BLaER1 treated with 17β-estradiol and CSF1 and Interleukin-3, amounts not matched to agents 10 nM and 100 nM (cell line): Measurements from ENCODE around the gene SLC25A45.

Experiments
- H3K27ac ChIP-seq, 11 experiments: shearing (Covaris generic); formaldehyde crosslinking; 2 replicates each; pipeline ENCODE4 v1.8.1; 2022
- H3K27me3 ChIP-seq, 11 experiments: shearing (Covaris generic); formaldehyde crosslinking; 2 replicates each; pipeline ENCODE4 v1.8.1; 2022
- H3K36me3 ChIP-seq, 11 experiments: shearing (Covaris generic); formaldehyde crosslinking; 2 replicates each; pipeline ENCODE4 v1.8.1; 2022
- H3K4me1 ChIP-seq, 10 experiments: shearing (Covaris generic); formaldehyde crosslinking; 2 replicates each; pipeline ENCODE4 v1.8.1; 2022
- H3K4me2 ChIP-seq, 11 experiments: shearing (Covaris generic); formaldehyde crosslinking; 2 replicates each; pipeline ENCODE4 v1.8.1; 2022
- H3K4me3 ChIP-seq, 10 experiments: shearing (Covaris generic); formaldehyde crosslinking; 2 replicates each; pipeline ENCODE4 v1.8.1; 2022
- H3K9ac ChIP-seq, 11 experiments: shearing (Covaris generic); formaldehyde crosslinking; 2 replicates each; pipeline ENCODE4 v1.8.1; 2022
- H3K9me3 ChIP-seq, 11 experiments: shearing (Covaris generic); formaldehyde crosslinking; replicated peaks in 1 of 11; 2 replicates each; pipeline ENCODE4 v1.8.1; 2022
- H4K20me1 ChIP-seq, 11 experiments: shearing (Covaris generic); formaldehyde crosslinking; 2 replicates each; pipeline ENCODE4 v1.8.1; 2022
- Cebpa-rat ChIP-seq, 11 experiments: shearing (Covaris generic); IDR thresholded peaks; 2 replicates each; pipeline ENCODE4 v1.8.1; 2022

SLC25A45 gene

DNA sequence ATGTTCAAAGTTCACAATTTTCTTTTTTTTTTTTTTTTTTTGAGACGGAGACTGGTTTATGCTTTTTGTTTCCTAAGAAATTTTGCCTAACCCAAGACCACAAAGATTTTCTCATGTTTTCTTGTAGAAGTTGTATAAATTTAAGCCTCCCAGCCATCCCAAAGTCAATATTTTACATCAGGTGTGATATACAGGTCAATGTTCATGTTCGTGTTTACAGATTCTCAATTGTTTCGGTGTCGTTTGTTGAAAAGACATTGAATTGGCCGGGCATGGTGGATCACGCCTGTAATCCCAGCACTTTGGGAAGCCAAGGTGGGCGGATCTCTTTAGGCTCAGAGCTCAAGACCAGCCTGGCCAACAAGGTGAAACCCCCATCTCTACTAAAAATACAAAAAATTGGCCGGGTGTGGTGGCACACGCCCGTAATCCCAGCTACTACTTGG, 19.4 kb upstream of the SLC25A45 start:
- TF ChIP-seq Cebpa-rat (IDR thresholded peaks at IDR 0.05), result no peak
- Histone ChIP-seq H3K4me2 (peak overlapping the region in 9 of 11 experiments; percentile 30 to 99 (median 95); a peak in 17 of 22 replicates), H3K4me1 (peaks cover 48 to 70% (median 61%) of the 10 kb centered on the region in 10 experiments), H3K9ac (peak overlapping the region in 5 of 11 experiments; percentile 5 to 49 (median 36); a peak in 2 of 22 replicates), H3K4me3 (no peak overlapping the region), H3K9me3 (no peaks in the 10 kb centered on the region), H4K20me1 (peaks cover 0 to 73% (median 6%) of the 10 kb centered on the region in 11 experiments; a peak in 12 of 22 replicates), H3K27me3 (no peaks in the 10 kb centered on the region), H3K36me3 (peaks cover 63 to 82% (median 74%) of the 10 kb centered on the region in 11 experiments), H3K27ac (peak overlapping the region in 8 of 11 experiments; percentile 44 to 90 (median 81); a peak in 16 of 22 replicates)

DNA sequence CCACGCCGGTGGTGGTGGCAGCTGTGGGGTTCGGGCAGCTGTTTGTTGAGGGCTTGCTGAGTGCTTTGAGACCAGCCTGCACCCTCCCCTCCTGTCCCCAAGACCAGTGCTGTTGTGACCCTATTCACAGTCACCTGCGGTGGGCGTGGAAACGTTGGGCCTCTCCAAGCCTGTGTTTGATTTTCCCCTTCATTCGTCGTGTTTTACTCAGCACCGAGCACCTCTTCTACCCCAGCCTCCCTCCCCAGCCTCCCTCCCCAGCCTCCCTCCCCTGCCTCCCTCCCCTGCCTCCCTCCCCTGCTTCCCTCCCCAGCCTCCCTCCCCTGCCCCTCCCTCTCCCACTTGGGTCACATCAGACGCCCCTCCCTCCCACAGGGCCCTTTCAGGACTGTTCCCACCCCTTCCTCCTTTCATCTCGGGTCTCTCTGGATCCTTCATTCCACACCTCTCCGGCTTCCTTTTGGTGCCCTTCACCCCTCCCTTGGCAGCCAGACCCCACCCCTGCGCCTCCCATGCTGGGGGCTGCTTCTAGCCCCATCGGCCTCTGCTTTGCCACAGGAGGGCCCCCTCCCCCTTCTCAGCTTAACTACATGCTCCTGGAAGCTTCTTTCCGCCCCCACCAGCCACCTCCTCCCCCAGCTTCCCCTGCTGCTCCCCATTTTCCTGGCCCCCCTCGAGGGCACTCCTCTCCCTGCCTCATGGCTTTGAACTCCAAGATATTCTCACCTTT, 18.8 kb upstream of the SLC25A45 start:
- Histone ChIP-seq H3K27me3 (no peaks in the 10 kb centered on the region), H4K20me1 (peaks cover 0 to 79% (median 12%) of the 10 kb centered on the region in 11 experiments; a peak in 13 of 22 replicates), H3K4me2 (peak overlapping the region; percentile 10 to 99 (median 92); a peak in 19 of 22 replicates), H3K36me3 (peaks cover 61 to 82% (median 74%) of the 10 kb centered on the region in 11 experiments), H3K4me3 (no peak overlapping the region), H3K9ac (peak overlapping the region in 9 of 11 experiments; percentile 33 to 63 (median 39); a peak in 8 of 22 replicates), H3K4me1 (peaks cover 48 to 70% (median 61%) of the 10 kb centered on the region in 10 experiments), H3K27ac (peak overlapping the region in 8 of 11 experiments; percentile 25 to 90 (median 64); a peak in 17 of 22 replicates), H3K9me3 (no peaks in the 10 kb centered on the region)
- TF ChIP-seq Cebpa-rat (IDR thresholded peaks at IDR 0.05), result no peak

DNA sequence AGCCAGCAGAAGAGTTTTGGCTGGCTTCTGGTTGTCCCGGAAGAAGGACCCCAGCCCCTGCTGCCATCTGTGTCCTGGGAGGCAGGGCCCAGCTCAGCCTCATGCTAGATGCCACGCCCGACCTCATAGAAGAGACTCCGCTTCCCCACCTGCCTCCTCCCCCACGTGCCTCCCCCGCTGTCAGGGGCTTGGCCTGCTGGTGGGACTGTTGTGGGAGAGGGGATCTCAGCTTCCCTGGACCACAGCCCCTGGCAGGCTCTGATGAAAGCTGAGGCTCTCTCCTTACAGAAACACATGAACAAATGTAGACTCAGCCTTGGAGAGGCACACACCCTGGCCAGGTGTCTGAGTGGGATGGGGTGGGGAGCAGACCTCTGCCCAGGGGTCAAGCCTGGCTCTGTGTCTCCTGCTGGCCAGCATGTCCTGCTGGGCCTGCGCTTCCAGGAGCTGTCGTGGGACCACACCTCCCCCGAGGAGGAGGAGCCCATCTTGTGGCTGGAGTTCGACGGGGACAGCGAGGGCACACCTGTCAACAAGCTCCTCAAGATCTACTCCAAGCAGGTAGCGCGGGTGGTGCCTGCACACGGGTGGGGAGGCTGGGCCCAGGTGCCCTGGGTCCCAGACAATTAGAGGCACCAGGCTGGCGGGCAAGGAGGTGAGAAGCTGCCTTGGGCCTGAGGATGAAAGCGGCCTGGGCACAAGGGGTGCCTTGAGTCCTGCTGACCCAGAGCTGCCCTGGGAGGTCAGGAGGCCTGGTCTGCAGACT, 18.0 kb upstream of the SLC25A45 start:
- peak overlapping the region in 10 of 11 experiments; percentile 33 to 63 (median 42); a peak in 17 of 22 replicates for H3K9ac ChIP-seq

GRCh38 chr11:65399845-65400244, 17.4 kb upstream of the SLC25A45 start:
- H4K20me1 ChIP-seq, result peaks cover 0 to 83% (median 15%) of the 10 kb centered on the region in 11 experiments; a peak in 13 of 22 replicates
- H3K36me3 ChIP-seq, result peaks cover 61 to 82% (median 74%) of the 10 kb centered on the region in 11 experiments
- H3K27me3 ChIP-seq, result no peaks in the 10 kb centered on the region
- H3K9ac ChIP-seq, result peak overlapping the region in 9 of 11 experiments; percentile 33 to 63 (median 39); a peak in 13 of 22 replicates
- H3K9me3 ChIP-seq, result no peaks in the 10 kb centered on the region
- no peak for TF ChIP-seq Cebpa-rat (IDR thresholded peaks at IDR 0.05)
- H3K4me2 ChIP-seq, result peak overlapping the region in 6 of 11 experiments; percentile 10 to 53 (median 28); a peak in 2 of 22 replicates
- H3K4me1 ChIP-seq, result peaks cover 41 to 67% (median 59%) of the 10 kb centered on the region in 10 experiments
- no peak overlapping the region for H3K4me3 ChIP-seq
- H3K27ac ChIP-seq, result peak overlapping the region in 8 of 11 experiments; percentile 5 to 54 (median 27); a peak in 11 of 22 replicates

More for the DNA sequence above, 18.0 kb upstream of the SLC25A45 start:
- Histone ChIP-seq H3K9me3 (no peaks in the 10 kb centered on the region), H3K27ac (peak overlapping the region in 10 of 11 experiments; percentile 5 to 54 (median 22); a peak in 15 of 22 replicates), H4K20me1 (peaks cover 0 to 84% (median 15%) of the 10 kb centered on the region in 11 experiments; a peak in 13 of 22 replicates), H3K4me3 (no peak overlapping the region), H3K27me3 (no peaks in the 10 kb centered on the region), H3K4me1 (peaks cover 48 to 70% (median 64%) of the 10 kb centered on the region in 10 experiments), H3K36me3 (peaks cover 61 to 82% (median 74%) of the 10 kb centered on the region in 11 experiments), H3K4me2 (peak overlapping the region in 10 of 11 experiments; percentile 10 to 53 (median 33); a peak in 10 of 22 replicates)
- TF ChIP-seq Cebpa-rat (IDR thresholded peaks at IDR 0.05), result no peak

GRCh38 chr11:65399249-65399648, 16.8 kb upstream of the SLC25A45 start:
- Histone ChIP-seq H3K4me1 (peaks cover 35 to 61% (median 53%) of the 10 kb centered on the region in 10 experiments), H4K20me1 (peaks cover 0 to 83% (median 17%) of the 10 kb centered on the region in 11 experiments; a peak in 15 of 22 replicates), H3K36me3 (peaks cover 64 to 84% (median 76%) of the 10 kb centered on the region in 11 experiments), H3K4me2 (no peak overlapping the region), H3K9me3 (no peaks in the 10 kb centered on the region), H3K9ac (peak overlapping the region in 6 of 11 experiments; percentile 11 to 62 (median 42); a peak in 3 of 22 replicates), H3K27ac (peak overlapping the region in 5 of 11 experiments; percentile 8 to 54 (median 47); a peak in 5 of 22 replicates), H3K4me3 (no peak overlapping the region), H3K27me3 (no peaks in the 10 kb centered on the region)
- TF ChIP-seq Cebpa-rat (IDR thresholded peaks at IDR 0.05), result no peak

DNA sequence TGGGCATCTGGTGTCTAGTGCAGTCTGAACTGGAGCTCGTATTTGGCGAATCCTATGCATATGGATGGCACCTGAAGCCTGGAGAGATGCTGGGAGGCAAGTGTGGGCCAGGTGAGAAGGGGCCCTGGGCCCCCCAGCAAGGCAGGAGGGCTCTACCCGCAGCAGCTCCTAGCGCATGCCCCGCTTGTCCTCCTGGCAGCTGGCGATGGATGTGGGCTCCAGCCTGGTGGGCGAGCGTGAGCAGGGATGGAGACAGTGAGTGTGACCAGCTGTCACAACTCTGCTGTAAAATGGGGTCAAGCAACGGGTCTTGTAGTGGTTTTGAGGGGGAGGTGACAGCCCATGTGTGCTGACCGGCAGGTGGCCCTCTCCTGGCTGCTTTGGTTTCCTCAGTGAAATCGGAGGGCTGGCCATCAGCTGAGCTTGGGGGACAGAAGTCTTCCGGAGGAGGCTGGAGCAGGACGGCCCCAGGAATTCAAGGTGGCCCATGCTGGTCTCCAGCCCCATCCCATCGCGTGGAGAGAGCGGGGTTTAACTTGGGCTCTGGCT, 16.0 kb upstream of the SLC25A45 start:
- Histone ChIP-seq H3K36me3 (peaks cover 72 to 92% (median 84%) of the 10 kb centered on the region in 11 experiments), H3K4me3 (no peak overlapping the region), H3K9ac (no peak overlapping the region), H4K20me1 (peaks cover 0 to 83% (median 22%) of the 10 kb centered on the region in 11 experiments; a peak in 17 of 22 replicates), H3K4me2 (no peak overlapping the region), H3K4me1 (peaks cover 27 to 53% (median 45%) of the 10 kb centered on the region in 10 experiments), H3K27ac (no peak overlapping the region), H3K27me3 (no peaks in the 10 kb centered on the region), H3K9me3 (no peaks in the 10 kb centered on the region)
- TF ChIP-seq Cebpa-rat (IDR thresholded peaks at IDR 0.05), result no peak

DNA sequence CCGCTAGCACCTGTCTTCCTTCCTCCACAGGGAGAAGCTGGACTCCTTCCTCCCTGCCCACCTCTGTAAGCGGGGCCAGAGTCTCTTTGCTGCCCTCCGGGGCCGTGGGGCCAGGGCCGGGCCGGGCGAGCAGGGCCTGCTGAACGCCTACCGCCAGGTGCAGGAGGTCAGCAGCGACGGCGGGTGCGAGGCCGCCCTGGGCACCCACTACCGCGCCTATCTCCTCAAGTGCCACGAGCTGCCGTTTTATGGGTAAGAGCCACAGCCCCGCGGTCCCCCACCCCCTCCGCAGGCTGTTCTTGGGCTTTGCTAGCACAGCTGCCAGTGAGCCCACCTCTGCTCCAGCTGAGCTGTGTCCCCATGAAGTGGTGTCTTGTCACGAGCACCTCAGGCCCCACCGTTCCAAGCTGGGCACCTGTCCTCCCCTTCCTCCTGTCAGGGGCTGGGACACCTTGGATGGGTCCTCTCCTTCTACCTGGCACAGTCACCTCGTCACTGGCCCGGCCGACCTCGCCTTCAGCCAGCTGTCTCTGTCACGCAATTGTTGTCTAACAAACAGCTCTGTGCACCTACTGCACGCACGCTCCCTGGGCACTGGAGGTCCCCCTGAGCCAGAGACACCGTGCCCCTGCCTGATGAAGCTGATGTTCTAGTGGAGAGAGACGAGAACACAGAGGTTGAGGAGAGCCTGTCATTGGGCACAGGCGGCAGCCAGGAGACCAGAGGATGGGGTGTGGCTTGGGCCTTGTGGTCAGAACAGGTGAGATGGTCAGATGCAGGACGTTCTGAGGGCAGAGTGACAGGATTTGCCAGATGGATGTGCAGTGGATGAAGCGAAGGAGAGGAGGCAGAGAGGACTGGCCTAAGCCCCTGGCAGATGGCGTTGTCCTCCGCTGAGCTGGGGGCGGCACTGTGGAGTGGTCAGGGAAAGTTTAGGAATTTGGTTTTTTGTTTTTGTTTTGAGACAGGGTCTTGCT, 14.6 kb upstream of the SLC25A45 start:
- H3K4me2 ChIP-seq, result no peak overlapping the region
- TF ChIP-seq Cebpa-rat (IDR thresholded peaks at IDR 0.05), result no peak
- peak overlapping the region in 2 of 11 experiments; percentile 8 to 54; a peak in 1 of 22 replicates for H3K27ac ChIP-seq
- H3K9ac ChIP-seq, result peak overlapping the region in 2 of 11 experiments; percentile 42 to 60; a peak in 2 of 22 replicates
- peaks cover 0 to 88% (median 32%) of the 10 kb centered on the region in 11 experiments; a peak in 17 of 22 replicates for H4K20me1 ChIP-seq
- peaks cover 86 to 97% (median 92%) of the 10 kb centered on the region in 11 experiments for H3K36me3 ChIP-seq
- no peak overlapping the region for H3K4me3 ChIP-seq
- H3K4me1 ChIP-seq, result peaks cover 19 to 46% (median 37%) of the 10 kb centered on the region in 10 experiments
- H3K27me3 ChIP-seq, result no peaks in the 10 kb centered on the region
- no peaks in the 10 kb centered on the region for H3K9me3 ChIP-seq
